GM12865 (cell line): ENCODE data around the gene CABP2.

Experiments used
- DNase-seq: peaks from one replicate; pipeline ENCODE4 v3.0.0; 2010; ENCODE audit warnings: low read depth
- H3K4me3 ChIP-seq: 2 replicates; pipeline ENCODE4 v1.5.1; 2011; ENCODE audit warnings: mild to moderate bottlenecking, low read depth, low read length, control low read depth
- TF ChIP-seq, protein P1 (sequence below): IDR thresholded peaks from 2 replicates; pipeline ENCODE4 v1.5.1; 2011; ENCODE audit warnings: low read length, control low read depth, low read depth, inconsistent platforms; ENCODE audit not compliant: insufficient read depth; ENCODE audit errors: missing control alignments

The CABP2 gene

DNA sequence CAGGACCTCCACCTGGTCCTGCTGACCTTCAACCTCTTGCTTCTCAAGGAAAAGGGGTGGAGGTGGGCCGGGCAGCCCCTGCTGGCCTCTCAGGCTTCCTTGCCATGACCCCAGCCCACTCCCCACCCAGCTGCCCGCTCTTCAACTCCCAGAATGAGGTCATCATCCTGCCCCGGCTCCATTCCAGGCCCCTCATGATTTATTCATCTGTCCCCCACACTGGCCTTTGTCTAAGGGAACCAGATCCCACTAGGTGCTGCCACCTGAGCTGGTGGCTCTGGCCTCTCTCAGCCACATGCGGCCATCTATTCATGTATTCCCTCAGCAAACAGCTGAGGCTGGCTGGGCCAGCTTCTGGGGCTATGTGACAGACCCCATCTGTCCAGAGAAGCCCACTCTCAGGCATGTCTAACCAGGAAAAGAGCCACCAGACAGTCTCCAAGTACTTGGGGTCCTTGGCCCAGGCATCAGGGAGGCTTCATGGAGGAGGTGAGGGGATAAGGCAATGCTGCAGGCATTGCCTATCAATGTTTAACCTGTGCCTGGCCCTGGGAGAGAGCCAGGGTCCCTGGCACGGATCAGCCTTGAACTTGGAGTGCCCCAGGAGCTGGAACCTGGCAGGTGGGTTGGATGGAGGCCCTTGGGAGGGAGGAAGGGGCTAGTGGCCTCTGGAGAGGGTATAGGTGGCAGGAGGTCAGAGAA, 2.2 kb upstream of the CABP2 start:
- no peak overlapping the region for H3K4me3 ChIP-seq
- DNase-seq, result no peak
- TF ChIP-seq, protein P1, sequence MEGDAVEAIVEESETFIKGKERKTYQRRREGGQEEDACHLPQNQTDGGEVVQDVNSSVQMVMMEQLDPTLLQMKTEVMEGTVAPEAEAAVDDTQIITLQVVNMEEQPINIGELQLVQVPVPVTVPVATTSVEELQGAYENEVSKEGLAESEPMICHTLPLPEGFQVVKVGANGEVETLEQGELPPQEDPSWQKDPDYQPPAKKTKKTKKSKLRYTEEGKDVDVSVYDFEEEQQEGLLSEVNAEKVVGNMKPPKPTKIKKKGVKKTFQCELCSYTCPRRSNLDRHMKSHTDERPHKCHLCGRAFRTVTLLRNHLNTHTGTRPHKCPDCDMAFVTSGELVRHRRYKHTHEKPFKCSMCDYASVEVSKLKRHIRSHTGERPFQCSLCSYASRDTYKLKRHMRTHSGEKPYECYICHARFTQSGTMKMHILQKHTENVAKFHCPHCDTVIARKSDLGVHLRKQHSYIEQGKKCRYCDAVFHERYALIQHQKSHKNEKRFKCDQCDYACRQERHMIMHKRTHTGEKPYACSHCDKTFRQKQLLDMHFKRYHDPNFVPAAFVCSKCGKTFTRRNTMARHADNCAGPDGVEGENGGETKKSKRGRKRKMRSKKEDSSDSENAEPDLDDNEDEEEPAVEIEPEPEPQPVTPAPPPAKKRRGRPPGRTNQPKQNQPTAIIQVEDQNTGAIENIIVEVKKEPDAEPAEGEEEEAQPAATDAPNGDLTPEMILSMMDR, result no peak

DNA sequence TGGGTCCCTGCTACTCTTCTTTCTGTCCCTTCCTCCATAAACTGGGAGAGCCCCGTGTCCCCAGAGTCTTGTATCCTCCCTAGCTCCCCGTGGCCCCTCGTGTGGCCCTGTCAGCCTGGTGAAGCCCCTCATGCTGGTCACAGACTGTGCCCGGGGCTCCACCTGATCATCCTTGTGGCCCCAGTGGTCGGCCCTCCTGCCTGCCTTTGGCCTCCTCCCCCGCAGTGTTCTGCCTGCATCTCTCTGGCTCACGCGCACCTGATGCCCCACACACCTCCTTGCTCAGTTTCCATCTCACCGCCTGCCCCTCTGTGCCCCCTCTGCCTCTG, 1.2 kb upstream of the CABP2 start:
- TF ChIP-seq, protein P1, result no peak
- H3K4me3 ChIP-seq, result no peak overlapping the region
- no peak for DNase-seq

DNA sequence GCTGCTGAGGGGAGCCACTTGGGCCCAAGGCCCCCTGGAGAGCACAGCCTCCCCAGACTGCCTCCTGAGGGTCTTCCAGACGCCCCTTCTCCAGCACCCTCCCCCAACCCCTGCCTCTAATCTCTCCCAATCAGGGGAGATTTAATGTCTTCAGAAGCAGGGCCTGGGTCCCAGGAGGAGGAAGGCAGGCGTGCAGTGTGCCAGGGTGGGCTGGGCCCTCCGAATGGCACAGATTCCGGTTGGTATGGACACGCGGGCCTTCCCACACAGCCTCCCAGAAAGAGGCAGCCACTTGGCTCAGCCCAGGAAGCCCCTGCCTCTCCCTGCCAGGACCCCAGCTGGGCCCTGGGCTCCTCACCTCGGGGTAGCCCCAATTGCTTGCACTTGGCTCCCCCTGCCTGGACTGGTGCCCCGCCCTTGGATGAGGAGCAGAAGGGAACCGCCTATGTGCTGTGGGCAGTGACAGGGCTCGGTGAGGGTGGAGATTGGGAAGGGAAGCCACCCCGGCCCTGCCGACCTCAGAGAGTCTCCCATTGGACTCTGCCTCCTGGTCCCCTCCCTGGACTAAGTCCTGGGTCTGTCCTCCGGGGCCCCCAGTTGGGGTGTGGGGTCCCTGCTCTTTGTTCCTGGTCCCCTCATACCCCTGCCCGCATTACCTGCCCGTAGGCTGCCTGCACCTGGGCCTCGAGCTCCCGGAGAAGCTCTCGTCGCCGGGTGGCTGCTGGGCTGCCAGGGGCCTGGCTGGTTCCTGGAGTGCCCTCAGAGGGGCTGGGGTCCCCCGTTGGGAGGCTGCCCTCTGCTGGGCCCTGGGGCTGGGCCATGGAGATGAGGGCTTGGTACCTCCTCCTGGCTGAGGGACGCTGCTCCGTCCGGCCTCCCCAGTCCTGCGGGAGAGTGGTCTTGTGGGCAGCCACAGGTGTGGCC, 572 bp upstream of the CABP2 start:
- DNase-seq, result no peak
- TF ChIP-seq, protein P1, result no peak
- no peak overlapping the region for H3K4me3 ChIP-seq

DNA sequence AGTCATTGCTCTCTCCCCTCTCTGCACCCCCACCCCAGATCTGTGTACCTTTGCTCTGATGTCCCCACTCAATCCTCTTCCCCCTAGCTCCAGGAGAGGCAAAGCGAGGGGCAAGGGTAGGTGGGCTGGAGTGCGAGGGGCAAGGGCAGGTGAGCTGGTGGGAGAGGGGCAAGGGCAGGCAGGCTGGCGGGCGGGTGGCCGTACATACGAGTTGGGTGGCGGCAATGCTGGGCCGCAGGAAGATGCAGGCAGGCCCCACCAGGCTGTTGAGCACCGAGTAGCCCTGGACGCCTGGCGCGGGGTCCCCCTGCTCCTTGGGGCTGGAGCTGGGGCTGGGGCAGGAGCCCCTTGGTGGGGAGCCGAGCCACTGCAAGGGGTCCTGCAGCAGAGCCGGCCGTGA, 908 bp downstream of the CABP2 start:
- TF ChIP-seq, protein P1, result no peak
- no peak for DNase-seq
- H3K4me3 ChIP-seq, result no peak overlapping the region

DNA sequence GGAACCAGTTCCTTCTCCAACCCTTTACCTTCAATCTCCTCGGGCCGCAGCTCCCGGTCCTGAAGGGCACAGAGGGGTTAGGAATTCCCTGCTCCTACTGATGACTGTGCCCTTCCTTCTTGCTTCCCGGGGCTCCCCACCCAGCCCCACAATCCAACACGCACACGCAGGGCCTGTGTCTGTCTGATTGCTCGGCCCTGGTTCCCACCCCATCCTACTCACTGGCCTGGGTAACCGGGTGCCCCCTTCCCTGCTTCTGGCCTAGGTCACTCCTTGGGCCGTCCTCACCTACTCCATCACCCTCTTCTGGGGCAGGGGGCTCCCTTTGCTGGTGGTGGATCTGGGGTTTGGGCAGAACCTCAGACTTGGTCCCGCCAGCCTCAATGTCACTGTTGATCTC, 1.3 kb downstream of the CABP2 start:
- TF ChIP-seq, protein P1, result no peak
- no peak for DNase-seq
- H3K4me3 ChIP-seq, result no peak overlapping the region

DNA sequence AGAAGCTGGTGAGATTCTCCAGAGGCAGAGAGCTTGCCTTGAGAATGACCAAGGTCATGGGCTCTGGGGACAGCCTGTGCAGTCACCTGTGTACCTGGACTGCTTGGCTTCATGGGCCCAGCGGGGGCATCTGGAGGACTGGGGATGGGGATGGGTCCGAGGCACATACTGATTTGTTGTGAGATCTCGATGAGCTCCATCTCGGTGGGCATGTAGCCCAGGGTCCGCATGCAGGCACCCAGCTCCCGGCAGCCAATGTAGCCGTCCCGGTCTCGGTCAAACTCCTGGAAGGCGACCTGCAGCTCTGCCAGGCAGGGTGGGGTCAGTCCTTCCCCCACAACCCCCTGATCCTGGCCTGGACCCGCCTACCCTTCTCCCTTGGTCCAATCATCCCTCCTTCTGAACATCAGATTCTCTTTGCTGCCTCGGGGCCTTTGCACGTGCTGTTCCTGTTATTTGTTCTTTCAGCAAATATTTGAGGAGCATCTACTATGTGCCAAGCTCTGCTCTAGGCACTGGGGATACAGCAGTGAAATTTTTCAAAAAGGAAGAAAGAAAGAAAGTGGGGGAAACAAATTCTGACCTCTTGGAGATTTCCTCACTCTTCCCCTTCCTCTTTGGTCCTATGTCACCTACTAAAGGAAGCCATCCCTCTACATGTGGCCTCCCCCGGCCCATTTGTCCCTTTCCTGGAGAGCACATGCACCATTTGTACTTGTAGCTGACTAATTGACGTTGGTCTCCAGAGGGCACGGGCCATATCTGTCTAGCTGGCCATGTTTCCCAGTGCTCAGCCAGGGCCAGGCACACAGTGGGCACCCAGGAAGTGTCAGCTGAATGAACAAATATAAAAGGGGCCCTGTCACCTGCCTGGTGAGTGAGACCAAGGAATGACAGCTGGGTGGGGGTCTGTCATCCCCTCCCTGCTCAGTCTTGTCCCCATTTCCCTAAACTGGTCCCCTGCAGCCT, 2.1 kb downstream of the CABP2 start:
- no peak overlapping the region for H3K4me3 ChIP-seq
- TF ChIP-seq, protein P1, result no peak
- no peak for DNase-seq
